ENCODE data around the gene ALX3.
A peak's percentile ranks its signal among the peaks of the same experiment; 100 is the strongest.

The ALX3 gene

GRCh38 chr1:110064576-110065337, 5.7 kb downstream of the ALX3 start:
- TF ChIP-seq GATA2 (IDR thresholded peaks at IDR 0.05; ENCODE audit: low read depth, low read length) (no peak), GATA3 (IDR thresholded peaks at IDR 0.05; ENCODE audit: low read depth, low read length) (no peak)

GRCh38 chr1:110063781-110064180, 6.7 kb downstream of the ALX3 start:
- TF ChIP-seq GATA2 (IDR thresholded peaks at IDR 0.05; ENCODE audit: low read depth, low read length): no peak
- no peak for TF ChIP-seq GATA3 (IDR thresholded peaks at IDR 0.05; ENCODE audit: low read depth, low read length)

GRCh38 chr1:110062612-110063011, 7.9 kb downstream of the ALX3 start:
- TF ChIP-seq GATA2 (IDR thresholded peaks at IDR 0.05; ENCODE audit: low read depth, low read length) (peak; percentile 95), GATA3 (IDR thresholded peaks at IDR 0.05; ENCODE audit: low read depth, low read length) (no peak)

- no peak for TF ChIP-seq GATA3 (IDR thresholded peaks at IDR 0.05; ENCODE audit: low read depth, low read length)
- no peak for TF ChIP-seq GATA2 (IDR thresholded peaks at IDR 0.05; ENCODE audit: low read depth, low read length)
Observed at GRCh38 chr1:110061341-110061740, 9.1 kb downstream of the ALX3 start.

- no peak for TF ChIP-seq GATA3 (IDR thresholded peaks at IDR 0.05; ENCODE audit: low read depth, low read length)
- no peak for TF ChIP-seq GATA2 (IDR thresholded peaks at IDR 0.05; ENCODE audit: low read depth, low read length)
Observed at GRCh38 chr1:110060662-110061060, 9.8 kb downstream of the ALX3 start.

- no peak for TF ChIP-seq GATA3 (IDR thresholded peaks at IDR 0.05; ENCODE audit: low read depth, low read length)
- no peak for TF ChIP-seq GATA2 (IDR thresholded peaks at IDR 0.05; ENCODE audit: low read depth, low read length)
Observed at GRCh38 chr1:110060034-110060661, 10.3 kb downstream of the ALX3 start.

- TF ChIP-seq GATA2 (IDR thresholded peaks at IDR 0.05; ENCODE audit: low read depth, low read length) (peak; percentile 56), GATA3 (IDR thresholded peaks at IDR 0.05; ENCODE audit: low read depth, low read length) (no peak)
Observed at GRCh38 chr1:110059133-110059863, 11.2 kb downstream of the ALX3 start.

GRCh38 chr1:110058591-110058990, 11.9 kb downstream of the ALX3 start:
- TF ChIP-seq GATA3 (IDR thresholded peaks at IDR 0.05; ENCODE audit: low read depth, low read length): no peak
- TF ChIP-seq GATA2 (IDR thresholded peaks at IDR 0.05; ENCODE audit: low read depth, low read length): no peak

- no peak for TF ChIP-seq GATA3 (IDR thresholded peaks at IDR 0.05; ENCODE audit: low read depth, low read length)
- peak; percentile 50; the same call in 1 of the 2 replicates for TF ChIP-seq GATA2 (IDR thresholded peaks at IDR 0.05; ENCODE audit: low read depth, low read length)
Observed at GRCh38 chr1:110057963-110058518, 12.4 kb downstream of the ALX3 start.

GRCh38 chr1:110056776-110057175, 13.7 kb downstream of the ALX3 start:
- TF ChIP-seq GATA3 (IDR thresholded peaks at IDR 0.05; ENCODE audit: low read depth, low read length) (no peak), GATA2 (IDR thresholded peaks at IDR 0.05; ENCODE audit: low read depth, low read length) (no peak)

- TF ChIP-seq GATA3 (IDR thresholded peaks at IDR 0.05; ENCODE audit: low read depth, low read length) (no peak), GATA2 (IDR thresholded peaks at IDR 0.05; ENCODE audit: low read depth, low read length) (no peak)
Observed at GRCh38 chr1:110056285-110056683, 14.2 kb downstream of the ALX3 start.

- no peak for TF ChIP-seq GATA2 (IDR thresholded peaks at IDR 0.05; ENCODE audit: low read depth, low read length)
- no peak for TF ChIP-seq GATA3 (IDR thresholded peaks at IDR 0.05; ENCODE audit: low read depth, low read length)
Observed at GRCh38 chr1:110055493-110056284, 14.8 kb downstream of the ALX3 start.

GRCh38 chr1:110053552-110054428, 16.7 kb downstream of the ALX3 start:
- no peak for TF ChIP-seq GATA3 (IDR thresholded peaks at IDR 0.05; ENCODE audit: low read depth, low read length)

Measured in SH-SY5Y (cell line).